PC-9 (cell line): Measurements from ENCODE around the gene EYA2. TPM values are rescaled to one million over a fixed set of nuclear protein-coding genes. Genes with fewer than 3 reads are reported as not detected.

ENCODE experiments used
- BruUV-seq: library from RNA; stranded (reverse); fragments of 400-500 nt; replicated peaks from 2 replicates; lab custom pipeline; 2021; lab: Mats Ljungman, UMichigan
- CTCF ChIA-PET: fragments of 300-600 bp; sonication (Branson Sonifier 250); formaldehyde crosslinking; loops from one replicate; lab custom pipeline; 2022; ENCODE audit warnings: antibody characterized with exemption; lab: Charles Lee
- POLR2A ChIA-PET: fragments of 300-600 bp; sonication (Branson Sonifier 250); formaldehyde crosslinking; loops from one replicate; lab custom pipeline; 2022; ENCODE audit warnings: antibody characterized with exemption; ENCODE audit not compliant: unreplicated experiment; lab: Charles Lee
- DNase-seq, 2 experiments: peaks; one replicate each; pipeline versions ENCODE4 v3.0.0 to v3.0.0-alpha.2; 2015 to 2022; ENCODE audit warnings: mixed read lengths in 1 of 2
- H2AFZ ChIP-seq: fragments of 200-600 bp; sonication (generic); 2 replicates; pipeline ENCODE4 v1.8.1; 2017; ENCODE audit warnings: antibody characterized with exemption
- H3F3A ChIP-seq: fragments of 200-600 bp; sonication (generic); 2 replicates; pipeline ENCODE4 v1.8.1; 2017; ENCODE audit warnings: antibody characterized with exemption, mild to moderate bottlenecking, low read depth; ENCODE audit not compliant: insufficient read depth
- H3K27ac ChIP-seq: fragments of 200-600 bp; sonication (generic); 2 replicates; pipeline ENCODE4 v1.6.1; 2016; ENCODE audit warnings: mixed run types
- H3K27me3 ChIP-seq: fragments of 200-600 bp; sonication (generic); 2 replicates; pipeline ENCODE4 v1.6.1; 2016; ENCODE audit warnings: low read depth, mixed run types; ENCODE audit not compliant: insufficient read depth
- H3K36me3 ChIP-seq: fragments of 200-600 bp; sonication (generic); 2 replicates; pipeline ENCODE4 v1.6.1; 2016; ENCODE audit warnings: low read depth, mixed run types
- H3K4me1 ChIP-seq: fragments of 200-600 bp; sonication (generic); replicated peaks from 2 replicates; pipeline ENCODE4 v1.6.1; 2016; ENCODE audit warnings: mixed run types; ENCODE audit not compliant: insufficient read depth
- H3K4me2 ChIP-seq: fragments of 200-600 bp; sonication (generic); 2 replicates; pipeline ENCODE4 v1.6.1; 2017; ENCODE audit warnings: mixed run types
- H3K4me3 ChIP-seq: fragments of 200-600 bp; sonication (generic); 2 replicates; pipeline ENCODE4 v1.6.1; 2016; ENCODE audit warnings: mixed run types
- H3K79me2 ChIP-seq: fragments of 200-600 bp; sonication (generic); 2 replicates; pipeline ENCODE4 v1.6.1; 2017; ENCODE audit warnings: low read depth, mixed run types
- H3K9me2 ChIP-seq: fragments of 200-600 bp; sonication (generic); 2 replicates; pipeline ENCODE4 v1.8.1; 2017; ENCODE audit warnings: mild to moderate bottlenecking; ENCODE audit not compliant: insufficient read depth
- H3K9me3 ChIP-seq: fragments of 200-600 bp; sonication (generic); 2 replicates; pipeline ENCODE4 v1.8.1; 2016; ENCODE audit warnings: low read depth; ENCODE audit not compliant: insufficient read depth
- H4K20me1 ChIP-seq: fragments of 200-600 bp; sonication (generic); 2 replicates; pipeline ENCODE4 v1.8.1; 2017; ENCODE audit not compliant: insufficient read depth
- CTCF ChIP-seq: fragments of 200-600 bp; sonication (generic); conservative IDR thresholded peaks from 2 replicates; pipeline ENCODE4 v1.6.1; 2017; ENCODE audit warnings: mixed run types, antibody characterized with exemption, mild to moderate bottlenecking, moderate library complexity
- EZH2 ChIP-seq: fragments of 200-600 bp; sonication (generic); IDR thresholded peaks from 2 replicates; pipeline ENCODE4 v1.8.0; 2017; ENCODE audit warnings: antibody characterized with exemption, low read depth
- intact Hi-C: fragments of 100-400 bp; cut with micrococcal nuclease; formaldehyde crosslinking; loops from one replicate; pipeline ENCODE4 v1.10.0; 2022; ENCODE audit not compliant: unreplicated experiment
- total RNA-seq: library from RNA; stranded (reverse); gene quantifications from 2 replicates; pipeline ENCODE4 v1.2.3, GENCODE V29; 2021

Gene EYA2
- total RNA-seq, 1 experiment from 2014 or later = not detected

- H3K27me3 ChIP-seq = no peaks in the 10 kb centered on the region
- no peak for TF ChIP-seq EZH2
- no peak for TF ChIP-seq CTCF
- no peaks in the 10 kb centered on the region for H3F3A ChIP-seq
- ChIA-PET POLR2A (interaction anchor here (0.6 kb wide), 1 partner anchor 98 kb away, joined by 11 read pairs; no protein-coding TSS in a partner anchor), CTCF (no interaction called here)
- intact Hi-C loops = no loop called here
- BruUV-seq = no TSS peak
- H3K36me3 ChIP-seq = no peaks in the 10 kb centered on the region
- H4K20me1 ChIP-seq = no peaks in the 10 kb centered on the region
- H3K27ac ChIP-seq = no peak overlapping the region
- no peak overlapping the region for H3K4me2 ChIP-seq
- no peaks in the 10 kb centered on the region for H3K79me2 ChIP-seq
- no peak overlapping the region for H2AFZ ChIP-seq
- DNase-seq = peak; percentile 36 to 79
- H3K4me3 ChIP-seq = no peak overlapping the region
- H3K9me3 ChIP-seq = no peaks in the 10 kb centered on the region
- H3K4me1 ChIP-seq = no peaks in the 10 kb centered on the region
- H3K9me2 ChIP-seq = no peaks in the 10 kb centered on the region
Observed at GRCh38 chr20:47181056-47181862, 286.6 kb downstream of the EYA2 start.

DNA sequence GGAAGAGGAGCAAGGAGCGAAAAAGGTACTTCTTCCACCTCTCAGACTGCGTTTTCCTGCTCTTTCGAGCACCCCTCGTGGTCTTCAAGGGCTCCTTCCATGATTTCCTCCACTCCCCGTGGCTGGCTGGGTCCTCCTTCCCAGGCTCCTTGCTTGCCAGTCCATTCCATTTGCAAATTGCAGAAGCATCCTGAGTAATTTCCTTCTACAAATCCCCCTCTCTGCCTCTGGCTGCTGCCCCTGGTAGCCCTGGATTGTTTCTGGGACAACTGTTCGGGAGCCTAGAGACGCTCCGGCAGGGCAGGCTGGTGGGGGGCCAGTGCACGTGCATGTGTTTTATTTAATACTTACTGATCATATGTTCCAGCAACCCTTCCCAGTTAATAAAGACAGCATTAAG is 288.7 kb downstream of the EYA2 start:
- no peaks in the 10 kb centered on the region for H3K79me2 ChIP-seq
- BruUV-seq = no TSS peak
- no peak overlapping the region for H2AFZ ChIP-seq
- H3K27ac ChIP-seq = no peak overlapping the region
- intact Hi-C loops = no loop called here
- TF ChIP-seq CTCF (no peak), EZH2 (no peak)
- no peaks in the 10 kb centered on the region for H3K9me3 ChIP-seq
- H3K4me2 ChIP-seq = no peak overlapping the region
- no peaks in the 10 kb centered on the region for H3K9me2 ChIP-seq
- H3K4me3 ChIP-seq = no peak overlapping the region
- POLR2A ChIA-PET = no interaction called here
- H3K4me1 ChIP-seq = no peaks in the 10 kb centered on the region
- H3F3A ChIP-seq = no peaks in the 10 kb centered on the region
- CTCF ChIA-PET = no interaction called here
- no peaks in the 10 kb centered on the region for H4K20me1 ChIP-seq
- no peak for DNase-seq
- no peaks in the 10 kb centered on the region for H3K36me3 ChIP-seq
- no peaks in the 10 kb centered on the region for H3K27me3 ChIP-seq

- H3K79me2 ChIP-seq = no peaks in the 10 kb centered on the region
- H3K27me3 ChIP-seq = peaks cover 3% of the 10 kb centered on the region; the same call in 1 of the 2 replicates
- no peak overlapping the region for H3K4me3 ChIP-seq
- no peak overlapping the region for H3K27ac ChIP-seq
- no TSS peak for BruUV-seq
- DNase-seq = no peak
- H3F3A ChIP-seq = peaks cover 8% of the 10 kb centered on the region; the same call in 1 of the 2 replicates
- H3K36me3 ChIP-seq = no peaks in the 10 kb centered on the region
- H2AFZ ChIP-seq = no peak overlapping the region
- H4K20me1 ChIP-seq = no peaks in the 10 kb centered on the region
- H3K4me2 ChIP-seq = no peak overlapping the region
- ChIA-PET POLR2A (interaction anchor here (0.7 kb wide), 1 partner anchor 1292 kb away, joined by 6 read pairs; no protein-coding TSS in a partner anchor), CTCF (no interaction called here)
- TF ChIP-seq CTCF (no peak), EZH2 (no peak)
- intact Hi-C loops = no loop called here
- no peaks in the 10 kb centered on the region for H3K9me2 ChIP-seq
- peaks cover 12% of the 10 kb centered on the region for H3K9me3 ChIP-seq
- H3K4me1 ChIP-seq = peaks cover 4% of the 10 kb centered on the region; the same call in 1 of the 2 replicates
Observed at GRCh38 chr20:47187450-47188195, 293.0 kb downstream of the EYA2 start.
